HG02943 (cell line): ENCODE data around the gene ACVR2B.
"Not testable (repeated sequence)": the region's sequence is repeated elsewhere in the genome, so short reads cannot be mapped to it uniquely, and the experiment has no call there.

ENCODE experiments used
- ATAC-seq: cut with Tn5 transposase; IDR thresholded peaks from one replicate; pipeline ENCODE4 v1.9.1; 2021; ENCODE audit warnings: mild to moderate bottlenecking, low read depth, moderate library complexity; ENCODE audit not compliant: unreplicated experiment

ACVR2B gene

DNA sequence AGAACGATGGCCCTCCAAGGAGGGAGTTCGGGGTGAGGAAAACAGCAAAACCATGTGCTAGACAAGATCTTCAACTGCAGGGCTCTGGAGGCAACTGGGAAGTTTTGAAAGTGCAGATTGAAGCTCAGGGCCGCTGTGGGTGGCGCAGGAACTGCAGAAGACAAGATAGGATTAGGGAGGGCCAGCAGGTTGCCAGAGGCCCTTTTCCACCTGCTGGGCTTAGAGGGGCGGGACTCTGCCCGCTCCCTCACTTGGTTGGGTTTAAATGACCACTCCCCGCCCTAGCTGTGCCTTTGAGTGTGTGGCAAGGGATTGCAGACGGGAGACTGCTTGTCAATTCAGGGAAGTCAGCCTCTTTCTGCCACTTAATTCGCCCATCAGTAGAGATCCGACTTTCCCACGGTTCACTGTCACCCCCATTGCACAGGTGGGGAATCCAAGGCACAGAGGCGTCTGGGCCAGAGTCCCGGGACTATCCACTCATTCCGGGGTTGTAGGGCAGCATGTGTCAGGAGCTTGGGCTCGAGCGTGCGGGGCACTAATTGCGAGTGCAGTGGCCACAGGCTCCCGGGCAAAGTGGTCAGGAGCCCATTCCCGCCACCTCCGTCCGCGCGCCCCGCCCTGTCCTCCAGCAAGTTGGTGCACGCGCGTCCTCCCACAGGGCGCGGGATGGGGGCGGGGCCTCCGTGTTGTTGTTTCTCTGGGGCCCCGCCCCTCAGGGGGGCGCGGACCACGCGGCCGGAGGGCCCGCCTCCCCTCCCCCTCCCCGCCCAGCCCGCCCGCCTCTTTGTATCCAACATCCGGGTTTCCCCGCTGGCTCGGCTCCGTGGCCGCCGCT lies at the start of gene ACVR2B:
Gene ACVR2B, plus strand, starts transcription at position 816 of the 838 bp plus-strand sequence. CDS start 433 bp downstream, outside the sequence.
- no peak for ATAC-seq

GRCh38 chr3:38404286-38404685 lies 49.4 kb upstream of the ACVR2B start:
- no peak for ATAC-seq

GRCh38 chr3:38411591-38411990 lies 42.1 kb upstream of the ACVR2B start:
- ATAC-seq, result no peak

GRCh38 chr3:38420758-38421157 lies 32.9 kb upstream of the ACVR2B start:
- ATAC-seq, result not testable (repeated sequence)

DNA sequence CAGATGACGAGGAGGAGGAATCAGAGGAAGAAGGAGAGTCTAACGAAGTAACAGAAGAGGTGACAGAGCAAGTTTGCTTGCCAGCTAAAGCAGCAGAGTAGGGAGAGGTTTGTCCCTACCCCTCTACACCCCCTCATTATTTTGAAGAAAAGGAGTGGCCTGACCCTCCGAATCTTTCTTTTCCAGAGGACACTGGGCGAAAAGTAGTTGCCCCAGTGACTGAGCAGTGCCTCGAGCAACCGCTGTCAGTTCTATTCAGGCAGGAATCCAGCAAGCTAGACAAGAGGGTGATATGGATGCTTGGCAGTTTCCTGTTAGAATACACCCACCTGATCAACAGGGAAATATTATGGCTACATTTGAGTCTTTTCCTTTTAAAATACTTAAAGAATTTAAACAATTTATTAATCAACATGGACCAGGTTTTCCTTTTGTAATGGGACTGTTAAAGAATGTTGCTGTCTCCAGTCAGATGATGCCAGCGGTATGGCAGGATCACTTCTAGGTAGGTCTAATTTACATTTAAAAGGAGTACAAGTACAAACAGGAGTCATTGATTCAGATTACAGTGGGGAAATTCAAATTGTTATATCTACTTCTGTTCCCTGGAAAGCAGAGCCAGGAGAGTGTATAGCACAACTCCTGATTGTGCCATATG lies 31.9 kb upstream of the ACVR2B start:
- ATAC-seq, result no peak

DNA sequence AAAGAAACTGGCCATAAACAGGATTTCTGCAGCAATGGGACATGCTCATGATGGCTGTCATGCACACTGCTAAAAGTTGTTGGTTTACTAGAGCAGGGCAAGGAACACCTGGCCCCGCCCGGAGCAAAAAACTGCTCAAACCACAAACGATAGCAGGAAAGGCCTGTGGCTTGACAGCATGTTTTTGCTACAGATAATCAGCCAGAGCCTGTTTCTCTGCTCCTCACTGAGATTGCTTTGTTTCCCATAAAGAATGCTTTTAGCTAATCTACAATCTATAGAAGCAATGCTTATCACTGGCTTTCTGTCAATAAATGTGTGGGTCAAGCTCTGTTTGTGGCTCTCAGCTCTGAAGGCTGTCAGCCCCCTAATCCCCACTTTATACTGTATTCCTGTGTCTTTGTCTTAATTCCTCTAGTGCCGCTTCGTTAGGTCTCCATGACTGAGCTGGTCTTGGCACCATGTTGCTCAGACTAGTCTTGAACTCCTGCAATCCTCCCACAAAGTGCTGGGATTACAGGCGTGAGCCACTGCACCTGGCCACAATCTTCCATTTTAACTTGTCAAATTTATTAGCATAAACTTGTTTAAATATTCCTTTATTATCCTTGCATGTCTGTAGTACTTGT lies 26.8 kb upstream of the ACVR2B start:
- not testable (repeated sequence) for ATAC-seq

DNA sequence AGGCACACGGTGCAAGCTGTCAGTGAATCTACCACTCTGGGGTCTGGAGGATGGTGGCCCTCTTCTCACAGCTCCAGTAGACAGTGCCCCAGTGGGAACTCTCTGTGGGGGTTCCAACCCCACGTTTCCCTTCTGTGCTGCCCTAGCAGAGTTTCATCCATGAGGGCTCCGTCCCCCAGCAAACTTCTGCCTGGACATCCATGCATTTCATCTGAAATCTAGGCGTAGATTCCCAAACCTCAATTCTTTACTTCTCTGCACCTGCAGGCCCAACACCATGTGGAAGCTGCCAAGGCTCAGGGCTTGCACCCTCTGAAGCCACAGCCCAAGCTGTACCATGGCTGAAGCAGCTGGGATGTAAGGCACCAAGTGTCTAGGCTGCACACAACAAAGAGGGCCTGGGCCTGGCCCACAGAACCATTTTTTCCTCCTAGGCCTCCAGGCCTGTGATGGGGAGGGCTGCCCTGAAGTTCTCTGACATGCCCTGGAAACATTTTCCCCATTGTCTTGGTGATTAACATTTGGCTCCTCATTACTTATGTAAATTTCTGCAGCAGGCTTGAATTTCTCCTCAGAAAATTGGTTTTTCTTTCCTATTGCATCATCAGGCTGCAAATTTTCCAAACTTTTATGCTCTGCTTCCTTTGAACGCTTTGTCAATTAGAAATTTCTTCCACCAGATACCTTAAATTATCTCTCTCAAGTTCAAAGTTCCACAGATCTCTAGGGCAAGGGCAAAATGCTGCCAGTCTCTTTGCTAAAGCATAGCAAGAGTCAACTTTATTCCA lies 20.6 kb upstream of the ACVR2B start:
- not testable (repeated sequence) for ATAC-seq

GRCh38 chr3:38433661-38434060 lies 20.0 kb upstream of the ACVR2B start:
- not testable (repeated sequence) for ATAC-seq

- not testable (repeated sequence) for ATAC-seq
These were observed 15.1 kb upstream of the ACVR2B start for GRCh38 chr3:38438436-38439069.

- not testable (repeated sequence) for ATAC-seq
These were observed 10.5 kb upstream of the ACVR2B start for GRCh38 chr3:38443205-38443604.

DNA sequence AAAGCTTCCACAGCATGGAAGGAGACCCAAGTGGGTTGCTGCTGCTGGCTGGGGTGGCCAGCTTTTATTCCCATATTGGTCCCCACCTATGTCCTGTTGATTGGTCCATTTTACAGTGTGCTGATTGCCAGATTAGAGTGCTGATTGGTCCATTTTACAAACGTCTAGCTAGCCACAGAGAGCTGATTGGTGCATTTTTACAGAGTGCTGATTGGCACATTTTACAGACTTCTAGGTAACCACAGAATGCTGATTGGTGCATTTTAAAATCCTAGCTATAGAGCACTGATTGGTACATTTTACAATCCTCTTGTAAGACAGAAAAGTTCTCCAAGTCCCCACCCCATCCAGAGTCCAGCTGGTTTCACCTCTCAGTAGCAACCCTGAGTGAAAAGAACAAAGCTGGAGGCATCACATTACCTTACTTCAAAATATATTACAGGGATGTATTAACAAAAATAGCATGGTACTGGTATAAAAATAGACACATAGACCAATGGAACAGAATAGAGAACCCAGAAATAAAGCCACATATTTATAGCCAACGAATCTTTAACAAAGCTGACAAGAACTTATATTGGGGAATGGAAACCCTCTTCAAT lies 7.5 kb upstream of the ACVR2B start:
- ATAC-seq, result no peak

GRCh38 chr3:38446812-38447211 lies 6.9 kb upstream of the ACVR2B start:
- no peak for ATAC-seq

- ATAC-seq, result no peak
These were observed 2.8 kb upstream of the ACVR2B start for GRCh38 chr3:38450853-38451252.

DNA sequence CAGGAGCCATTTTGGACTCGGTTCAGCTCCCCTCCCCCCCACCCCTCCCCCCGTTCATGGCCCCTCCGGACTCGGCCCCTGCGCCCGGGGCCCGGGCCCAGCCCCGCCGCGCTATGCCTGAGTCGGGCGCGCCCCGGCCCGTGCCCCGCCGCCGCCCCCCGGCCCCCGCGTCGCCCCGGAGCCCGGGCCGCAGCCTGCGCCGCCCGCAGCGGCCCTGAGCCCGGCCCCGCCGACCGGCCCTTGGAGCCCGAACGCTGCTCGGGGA lies 155 bp downstream of the ACVR2B start:
- no peak for ATAC-seq

DNA sequence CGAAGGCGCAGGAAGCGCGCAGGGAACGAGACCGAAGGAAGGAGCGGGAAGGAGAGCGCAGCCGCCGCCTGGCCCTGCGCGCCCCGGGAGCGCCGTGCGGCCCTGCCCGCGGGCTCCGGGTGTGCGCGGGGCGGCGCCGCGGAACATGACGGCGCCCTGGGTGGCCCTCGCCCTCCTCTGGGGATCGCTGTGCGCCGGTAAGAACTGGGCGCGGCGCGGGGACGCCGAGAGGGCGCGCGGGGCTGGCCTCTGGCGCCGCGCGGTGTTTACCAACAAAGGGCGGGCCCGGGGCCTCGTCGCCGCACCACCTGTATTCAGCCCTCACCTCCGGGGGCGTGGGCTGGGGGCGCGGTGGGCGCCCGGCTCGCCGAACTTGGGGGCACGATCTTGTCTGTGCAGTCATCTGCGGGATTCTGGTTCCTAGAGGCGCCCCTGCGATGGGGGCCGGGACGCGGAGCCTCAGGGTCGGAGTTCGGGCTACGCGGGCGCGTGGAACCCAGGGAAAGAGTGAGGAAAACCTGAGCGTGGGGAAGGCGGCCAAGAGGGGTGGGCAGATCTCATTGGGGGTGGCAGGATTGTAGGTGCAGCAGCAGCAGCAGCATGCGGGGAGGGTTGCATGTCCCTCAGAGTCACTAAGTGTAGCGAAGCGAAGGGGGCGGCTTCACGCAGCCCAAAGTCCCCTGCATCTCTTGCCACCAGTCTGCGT lies 641 bp downstream of the ACVR2B start:
- no peak for ATAC-seq

- no peak for ATAC-seq
These were observed 1.4 kb downstream of the ACVR2B start for GRCh38 chr3:38454884-38455638.

DNA sequence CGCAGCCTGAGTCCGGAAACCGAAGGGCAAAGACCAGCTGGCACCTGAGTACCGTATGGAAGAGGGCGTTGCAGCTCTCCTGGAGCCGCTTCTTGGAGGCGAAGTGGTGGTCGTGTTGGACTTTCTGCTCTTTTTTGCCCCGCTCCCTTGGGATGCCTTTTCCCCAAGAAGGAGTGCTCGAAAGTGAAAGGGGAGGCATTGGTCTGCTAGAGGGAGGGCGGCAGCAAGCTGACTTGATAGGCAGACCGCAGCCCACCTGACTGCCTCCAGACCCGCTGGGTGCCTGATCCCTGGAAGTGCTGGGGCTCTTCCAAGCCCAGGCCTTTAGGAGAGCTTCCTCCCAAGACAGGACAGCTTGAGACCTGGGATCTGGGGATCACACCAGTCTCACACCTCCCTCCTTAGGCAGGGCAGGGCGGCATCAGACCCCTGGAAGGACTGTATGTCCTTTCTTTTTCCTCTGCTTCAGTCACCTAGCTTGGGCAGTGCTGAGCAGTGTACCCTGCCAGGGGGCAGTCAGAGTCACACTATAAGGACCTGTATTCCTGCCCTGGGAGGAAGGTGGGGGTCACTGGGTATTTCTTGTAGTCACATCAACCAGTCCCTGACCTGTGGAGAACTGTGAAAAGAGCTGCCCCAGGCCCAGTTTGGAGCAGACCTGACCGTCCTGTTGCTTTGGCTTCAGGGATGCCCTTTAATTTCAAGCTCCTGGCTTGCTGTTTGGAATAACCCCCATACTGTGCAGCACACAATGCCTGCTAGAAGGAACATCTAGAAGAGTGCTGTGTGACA lies 2.1 kb downstream of the ACVR2B start:
- ATAC-seq, result no peak
